Stimulated activated CD8-positive, alpha-beta memory T cell treated with anti-CD3 and anti-CD28 coated beads, Interleukin-15, amount 100 ng/mL, for 24 hours (primary cell): ENCODE data around the gene SRPK3.
"Not testable (repeated sequence)": the region's sequence is repeated elsewhere in the genome, so short reads cannot be mapped to it uniquely, and the experiment has no call there.

Experiments
- DNase-seq: peaks from one replicate; pipeline ENCODE4 v3.0.0-alpha.2; 2020; ENCODE audit warnings: low read depth

Gene SRPK3

GRCh38 chrX:153780678-153781427 is at the start of gene SRPK3:
Gene SRPK3 (plus strand): TSS chrX:153781041. CDS start chrX:153781087, 46 bp downstream.
- no peak for DNase-seq

GRCh38 chrX:153731117-153731844 is 49.6 kb upstream of the SRPK3 start:
- no peak for DNase-seq

GRCh38 chrX:153731845-153732215 is 49.0 kb upstream of the SRPK3 start:
- no peak for DNase-seq

- DNase-seq, result no peak
Measured at GRCh38 chrX:153732401-153732800, 48.4 kb upstream of the SRPK3 start.

GRCh38 chrX:153733651-153734240 is 47.1 kb upstream of the SRPK3 start:
- no peak for DNase-seq

- no peak for DNase-seq
Measured at GRCh38 chrX:153734871-153735270, 46.0 kb upstream of the SRPK3 start.

GRCh38 chrX:153735274-153735673 is 45.6 kb upstream of the SRPK3 start:
- DNase-seq, result no peak

- no peak for DNase-seq
Measured at GRCh38 chrX:153736071-153736820, 44.6 kb upstream of the SRPK3 start.

- DNase-seq, result no peak
Measured at GRCh38 chrX:153736871-153737441, 43.9 kb upstream of the SRPK3 start.

- DNase-seq, result no peak
Measured at GRCh38 chrX:153738056-153738605, 42.7 kb upstream of the SRPK3 start.

- DNase-seq, result no peak
Measured at GRCh38 chrX:153739754-153740486, 40.9 kb upstream of the SRPK3 start.

GRCh38 chrX:153740631-153741222 is 40.1 kb upstream of the SRPK3 start:
- no peak for DNase-seq

GRCh38 chrX:153741446-153741845 is 39.4 kb upstream of the SRPK3 start:
- DNase-seq, result no peak

GRCh38 chrX:153742111-153742510 is 38.7 kb upstream of the SRPK3 start:
- DNase-seq, result not testable (repeated sequence)

- DNase-seq, result not testable (repeated sequence)
Measured at GRCh38 chrX:153742796-153743467, 37.9 kb upstream of the SRPK3 start.

- not testable (repeated sequence) for DNase-seq
Measured at GRCh38 chrX:153743468-153744209, 37.2 kb upstream of the SRPK3 start.

GRCh38 chrX:153744210-153745066 is 36.4 kb upstream of the SRPK3 start:
- no peak for DNase-seq

GRCh38 chrX:153745067-153745433 is 35.8 kb upstream of the SRPK3 start:
- not testable (repeated sequence) for DNase-seq
